B cell (primary cell): Measurements from ENCODE around the gene CLASRP. TPM values are rescaled to one million over a fixed set of nuclear protein-coding genes. Genes with fewer than 3 reads are reported as not detected.
A peak's percentile ranks its signal among the peaks of the same experiment; 100 is the strongest.

Source experiments
- ATAC-seq: fragments of 200-7000 bp; cut with Tn5 transposase; one replicate; pipeline ENCODE4 v1.10.0; 2021; ENCODE audit warnings: low read depth, mild to moderate bottlenecking, moderate number of reproducible peaks, moderate library complexity
- CTCF ChIA-PET: fragments of 350-600 bp; sonication (Branson Sonifier 250); formaldehyde crosslinking; loops from one replicate; lab custom pipeline; 2021; ENCODE audit warnings: antibody characterized with exemption, inconsistent platforms; lab: Charles Lee
- POLR2A ChIA-PET: fragments of 350-600 bp; sonication (Branson Sonifier 250); formaldehyde crosslinking; loops from one replicate; lab custom pipeline; 2021; ENCODE audit warnings: antibody characterized with exemption; lab: Charles Lee
- DNase-seq: peaks from one replicate; pipeline ENCODE4 v3.0.0; 2013
- H2AFZ ChIP-seq: 2 replicates; pipeline ENCODE4 v1.6.1; 2012; ENCODE audit warnings: mild to moderate bottlenecking, low read depth, low read length; ENCODE audit not compliant: insufficient read depth, poor library complexity, severe bottlenecking
- H3K27ac ChIP-seq, 2 donors: 1 replicate in 1 of 2; 2 replicates in 1 of 2; pipeline ENCODE4 v1.5.1; 2012 to 2013; ENCODE audit warnings: low read length in 2 of 2, mild to moderate bottlenecking in 2 of 2, moderate library complexity in 1 of 2
- H3K27me3 ChIP-seq, 4 experiments: fragments of 200-600 bp in 1 of 4; sonication (generic) in 1 of 4; replicated peaks in 1 of 4; 1 replicate in 2 of 4; 2 replicates in 2 of 4; pipeline versions ENCODE4 v1.6.1 to v1.7.0; 2013 to 2016; ENCODE audit warnings: low read length in 3 of 4, mild to moderate bottlenecking in 2 of 4, mixed read lengths in 1 of 4, moderate library complexity in 1 of 4; ENCODE audit not compliant: insufficient read depth in 4 of 4, control insufficient read depth in 3 of 4; ENCODE audit errors: control extremely low read depth in 1 of 4
- H3K36me3 ChIP-seq, 2 experiments: replicated peaks in 1 of 2; 1 replicate in 1 of 2; 2 replicates in 1 of 2; pipeline versions ENCODE4 v1.6.1 to v1.7.1; 2013; ENCODE audit warnings: low read length in 1 of 2; ENCODE audit not compliant: insufficient read depth in 2 of 2, control insufficient read depth in 1 of 2; ENCODE audit errors: control extremely low read depth in 1 of 2, extremely low read depth in 1 of 2
- H3K4me1 ChIP-seq, 2 donors: fragments of 200-600 bp in 1 of 2; sonication (generic) in 1 of 2; 1 replicate in 1 of 2; 2 replicates in 1 of 2; pipeline versions ENCODE4 v1.5.1 to v1.6.1; 2013 to 2017; ENCODE audit warnings: low read length in 2 of 2; ENCODE audit not compliant: control insufficient read depth in 2 of 2, insufficient read depth in 2 of 2
- H3K4me2 ChIP-seq: replicated peaks from 2 replicates; pipeline ENCODE3; 2012; ENCODE audit warnings: mild to moderate bottlenecking, low read depth, low read length; ENCODE audit not compliant: poor library complexity, severe bottlenecking
- H3K4me3 ChIP-seq, 5 experiments: fragments of 200-600 bp in 1 of 5; sonication (generic) in 1 of 5; 1 replicate in 3 of 5; 2 replicates in 2 of 5; pipeline versions ENCODE4 v1.5.1 to v1.7.0; 2011 to 2016; ENCODE audit warnings: low read length in 4 of 5, mild to moderate bottlenecking in 4 of 5, low read depth in 2 of 5, control low read depth in 1 of 5, moderate library complexity in 1 of 5; ENCODE audit not compliant: insufficient read depth in 1 of 5; ENCODE audit errors: control extremely low read depth in 1 of 5, extremely low read depth in 1 of 5
- H3K79me2 ChIP-seq: fragments of 200-600 bp; sonication (generic); one replicate; pipeline ENCODE4 v1.6.0; 2016; ENCODE audit warnings: low read length; ENCODE audit not compliant: control insufficient read depth, insufficient read depth
- H3K9ac ChIP-seq: fragments of 200-600 bp; sonication (generic); 2 replicates; pipeline ENCODE4 v1.6.1; 2017; ENCODE audit warnings: mild to moderate bottlenecking, low read length, moderate library complexity
- H3K9me3 ChIP-seq, 3 donors: one replicate each; pipeline versions ENCODE4 v1.6.1 to v1.7.1; 2013; ENCODE audit warnings: low read length in 2 of 3; ENCODE audit not compliant: control insufficient read depth in 2 of 3, insufficient read depth in 1 of 3; ENCODE audit errors: control extremely low read depth in 1 of 3
- H4K20me1 ChIP-seq: 2 replicates; pipeline ENCODE4 v1.6.0; 2012; ENCODE audit warnings: mild to moderate bottlenecking, low read length; ENCODE audit not compliant: insufficient read depth, control insufficient read depth, poor library complexity, severe bottlenecking
- H3K27ac Mint-ChIP-seq: one replicate; pipeline ENCODE4 v1.8.0; 2021; ENCODE audit warnings: mixed read lengths
- H3K27me3 Mint-ChIP-seq: one replicate; pipeline ENCODE4 v1.8.0; 2021; ENCODE audit warnings: mixed read lengths
- H3K4me1 Mint-ChIP-seq: one replicate; pipeline ENCODE4 v1.8.0; 2021; ENCODE audit warnings: mixed read lengths
- H3K4me3 Mint-ChIP-seq: one replicate; pipeline ENCODE4 v1.8.0; 2021; ENCODE audit warnings: mixed read lengths
- H3K9me3 Mint-ChIP-seq: one replicate; pipeline ENCODE4 v1.8.0; 2022; ENCODE audit warnings: mixed read lengths; ENCODE audit not compliant: insufficient read depth
- CTCF ChIP-seq: fragments of 200-600 bp; IDR thresholded peaks from one replicate; pipeline ENCODE4 v1.8.0; 2022; ENCODE audit warnings: antibody characterized with exemption, mild to moderate bottlenecking
- EZH2 ChIP-seq: IDR thresholded peaks from 2 replicates; pipeline ENCODE4 v1.6.1; 2012; ENCODE audit warnings: borderline replicate concordance, low read depth, mild to moderate bottlenecking, moderate library complexity, low read length; ENCODE audit not compliant: insufficient read depth, poor library complexity, severe bottlenecking
- WGBS: methylation state at CpG from one replicate; pipeline ENCODE4 v1.1.5; 2013; ENCODE audit warnings: missing lambda C conversion rate; ENCODE audit not compliant: insufficient coverage; 5-methylcytosine and 5-hydroxymethylcytosine counted together
- intact Hi-C: fragments of 100-400 bp; cut with micrococcal nuclease; formaldehyde crosslinking; loops from one replicate; pipeline ENCODE4 v1.10.0; 2022
- polyA plus RNA-seq: library from polyadenylated mRNA; depleted of rRNA; stranded (reverse); fragments of >200 nt; gene quantifications from 2 replicates; pipeline ENCODE4 v1.2.3, GENCODE V29; 2012
- total RNA-seq, 2 donors: library from RNA; stranded (reverse); fragments of 120-200 nt in 1 of 2; gene quantifications; 1 replicate in 1 of 2; 2 replicates in 1 of 2; pipeline versions ENCODE4 v1.2.3 to v1.2.4, GENCODE V29; 2013 to 2022

Gene CLASRP
- total and polyA plus RNA-seq, 2 donors (not counting 1 experiment from before 2014, with no cell fraction given) = 234 to 285 TPM

GRCh38 chr19:45103156-45103507, 64.3 kb downstream of the CLASRP start:
- TF ChIP-seq EZH2 (no peak), CTCF (no peak)
- ChIA-PET CTCF (interaction anchor here (0.7 to 2.2 kb wide), 7 partner anchors 10 to 84 kb away, joined by 3 to 8 read pairs (median 4); partner anchors contain the start of gene PPP1R37), POLR2A (interaction anchor here (0.6 to 1.1 kb wide), 4 partner anchors 11 to 77 kb away, joined by 3 to 5 read pairs (median 4); partner anchors contain the start of gene PPP1R37)
- Histone ChIP-seq H3K9me3 (no peaks in the 10 kb centered on the region), H3K4me3 (peak overlapping the region in 4 of 5 experiments; percentile 12 to 48 (median 23)), H3K36me3 (peaks cover 0 to 3% of the 10 kb centered on the region in 2 experiments), H2AFZ (peak overlapping the region; percentile 61), H3K79me2 (peaks cover 95% of the 10 kb centered on the region), H3K27me3 (no peaks in the 10 kb centered on the region), H3K4me2 (peak overlapping the region; percentile 61), H3K4me1 (peaks cover 36 to 50% of the 10 kb centered on the region in 2 donors), H3K9ac (peak overlapping the region; percentile 24), H3K27ac (peak overlapping the region; percentile 56), H4K20me1 (peaks cover 83% of the 10 kb centered on the region)
- DNase-seq (peak; percentile 66), ATAC-seq (peak; percentile 71)
- Mint-ChIP-seq H3K27me3 (no peaks in the 10 kb centered on the region), H3K4me3 (peak overlapping the region; percentile 80), H3K9me3 (no peaks in the 10 kb centered on the region), H3K4me1 (peaks cover 63% of the 10 kb centered on the region), H3K27ac (peak overlapping the region; percentile 83)
- intact Hi-C loops = no loop called here
- 50% methylated on average over 11 of the region's 15 CpGs for WGBS

GRCh38 chr19:45103508-45104319, 64.9 kb downstream of the CLASRP start:
- H3K27ac ChIP-seq = peak overlapping the region; percentile 56 to 69
- peak overlapping the region; percentile 61 for H3K4me2 ChIP-seq
- H3K36me3 ChIP-seq = peaks cover 0 to 3% of the 10 kb centered on the region in 2 experiments
- DNase-seq = peak; percentile 61
- Mint-ChIP-seq H3K4me3 (peak overlapping the region; percentile 80), H3K27ac (peak overlapping the region; percentile 91), H3K4me1 (peaks cover 64% of the 10 kb centered on the region), H3K27me3 (no peaks in the 10 kb centered on the region), H3K9me3 (no peaks in the 10 kb centered on the region)
- ChIA-PET POLR2A (interaction anchor here (0.6 to 1.1 kb wide), 4 partner anchors 12 to 77 kb away, joined by 3 to 5 read pairs (median 4); partner anchors contain the start of gene PPP1R37), CTCF (interaction anchor here (0.6 to 2.2 kb wide), 8 partner anchors 9 to 83 kb away, joined by 3 to 8 read pairs (median 4); partner anchors contain the start of gene PPP1R37)
- H3K79me2 ChIP-seq = peaks cover 95% of the 10 kb centered on the region
- 56% methylated on average over 26 of the region's 26 CpGs for WGBS
- H3K9me3 ChIP-seq = no peaks in the 10 kb centered on the region
- peaks cover 38 to 51% of the 10 kb centered on the region in 2 donors for H3K4me1 ChIP-seq
- ATAC-seq = peak; percentile 51
- TF ChIP-seq CTCF = peak; percentile 19
- no peak for TF ChIP-seq EZH2
- peak overlapping the region; percentile 61 for H2AFZ ChIP-seq
- intact Hi-C loops = no loop called here
- H3K27me3 ChIP-seq = no peaks in the 10 kb centered on the region
- H4K20me1 ChIP-seq = peaks cover 85% of the 10 kb centered on the region
- peak overlapping the region in 4 of 5 experiments; percentile 12 to 48 (median 23) for H3K4me3 ChIP-seq
- peak overlapping the region; percentile 24 for H3K9ac ChIP-seq
